Suprapubic skin (tissue), 4 donors: ENCODE data around the gene SMIM14. TPM values are rescaled to one million over a fixed set of nuclear protein-coding genes. Genes with fewer than 3 reads are reported as not detected.

ENCODE experiments used
- DNase-seq, 2 donors: peaks; one replicate each; pipeline ENCODE4 v3.0.0-alpha.2; 2019; ENCODE audit warnings: low spot score in 2 of 2
- H3K27ac ChIP-seq: fragments of 200-600 bp; sonication (generic); one replicate; pipeline ENCODE4 v1.5.1; 2019
- H3K27me3 ChIP-seq: fragments of 200-600 bp; sonication (generic); one replicate; pipeline ENCODE4 v1.5.1; 2019
- H3K36me3 ChIP-seq: fragments of 200-600 bp; sonication (generic); one replicate; pipeline ENCODE4 v1.5.1; 2019
- H3K4me1 ChIP-seq: fragments of 200-600 bp; sonication (generic); one replicate; pipeline ENCODE4 v1.5.1; 2019
- H3K4me3 ChIP-seq: fragments of 200-600 bp; sonication (generic); one replicate; pipeline ENCODE4 v1.5.1; 2019; ENCODE audit warnings: mild to moderate bottlenecking
- H3K9me3 ChIP-seq: fragments of 200-600 bp; sonication (generic); one replicate; pipeline ENCODE4 v1.5.1; 2019
- CTCF ChIP-seq, 2 donors: fragments of 200-600 bp in 1 of 2; fragments of 450-650 bp in 1 of 2; sonication (generic) in 1 of 2; IDR thresholded peaks; one replicate each; pipeline ENCODE4 v1.5.1; 2016 to 2019; ENCODE audit warnings: antibody characterized with exemption in 2 of 2, mild to moderate bottlenecking in 1 of 2, moderate library complexity in 1 of 2
- EP300 ChIP-seq: sonication (generic); formaldehyde crosslinking; IDR thresholded peaks from one replicate; pipeline ENCODE4 v1.6.1; 2017; ENCODE audit warnings: antibody characterized with exemption
- POLR2A ChIP-seq, 2 donors: fragments of 450-650 bp; IDR thresholded peaks; one replicate each; pipeline ENCODE4 v1.6.1; 2017; ENCODE audit warnings: antibody characterized with exemption in 2 of 2, mild to moderate bottlenecking in 2 of 2, moderate library complexity in 2 of 2
- POLR2AphosphoS5 ChIP-seq, 3 donors: sonication (generic); formaldehyde crosslinking; IDR thresholded peaks; one replicate each; pipeline ENCODE4 v1.6.1; 2017; ENCODE audit warnings: antibody characterized with exemption in 3 of 3
- WGBS: methylation state at CpG from one replicate; pipeline ENCODE4 v1.1.5; 2018; 5-methylcytosine and 5-hydroxymethylcytosine counted together
- total RNA-seq, 4 donors: library from RNA; depleted of rRNA; stranded (reverse); fragments of >200 nt; gene quantifications; one replicate each; pipeline ENCODE4 v1.1.0, GENCODE V29; 2016

The SMIM14 gene
- total RNA-seq, 4 donors from 2014 or later: 20.8 to 65.0 (median 48.9) TPM

- WGBS: under 1% methylated on average over 25 of the region's 29 CpGs
- DNase-seq: peak in 1 of 2 donors; percentile 83
- H3K36me3 ChIP-seq: no peaks in the 10 kb centered on the region
- H3K4me3 ChIP-seq: peak overlapping the region; percentile 89
- no peaks in the 10 kb centered on the region for H3K27me3 ChIP-seq
- peak overlapping the region; percentile 96 for H3K27ac ChIP-seq
- H3K9me3 ChIP-seq: no peaks in the 10 kb centered on the region
- H3K4me1 ChIP-seq: peaks cover 41% of the 10 kb centered on the region
- TF ChIP-seq POLR2A (IDR thresholded peaks at IDR 0.05) (no peak), EP300 (no peak), CTCF (IDR thresholded peaks at IDR 0.05) (no peak), POLR2AphosphoS5 (IDR thresholded peaks at IDR 0.05) (no peak)
Measured at GRCh38 chr4:39637586-39638353, 895 bp downstream of the SMIM14 start.

DNA sequence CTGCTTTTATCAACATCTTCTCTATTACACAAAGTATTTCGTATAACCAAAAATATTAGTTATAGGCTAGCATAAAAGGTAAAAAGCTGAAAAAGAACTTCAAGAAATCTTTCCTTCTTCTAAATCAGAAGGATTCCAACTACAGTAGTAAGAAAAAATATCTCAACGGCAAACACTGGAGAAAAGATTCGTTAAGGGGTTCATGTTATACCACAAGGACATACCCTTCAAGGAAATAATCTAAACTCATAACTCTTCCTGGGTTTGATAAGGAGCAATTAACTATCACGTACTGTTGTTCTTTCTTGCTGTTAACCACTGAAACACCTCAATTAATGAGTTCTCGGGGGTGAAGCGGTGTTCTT lies 1.5 kb downstream of the SMIM14 start:
- no peaks in the 10 kb centered on the region for H3K9me3 ChIP-seq
- peaks cover 41% of the 10 kb centered on the region for H3K4me1 ChIP-seq
- peak overlapping the region; percentile 89 for H3K4me3 ChIP-seq
- TF ChIP-seq POLR2A (IDR thresholded peaks at IDR 0.05) (no peak), EP300 (no peak), POLR2AphosphoS5 (IDR thresholded peaks at IDR 0.05) (no peak), CTCF (IDR thresholded peaks at IDR 0.05) (no peak)
- peak overlapping the region; percentile 96 for H3K27ac ChIP-seq
- H3K27me3 ChIP-seq: no peaks in the 10 kb centered on the region
- no peak for DNase-seq
- no peaks in the 10 kb centered on the region for H3K36me3 ChIP-seq
- WGBS: 1% methylated on average over 6 of the region's 6 CpGs

DNA sequence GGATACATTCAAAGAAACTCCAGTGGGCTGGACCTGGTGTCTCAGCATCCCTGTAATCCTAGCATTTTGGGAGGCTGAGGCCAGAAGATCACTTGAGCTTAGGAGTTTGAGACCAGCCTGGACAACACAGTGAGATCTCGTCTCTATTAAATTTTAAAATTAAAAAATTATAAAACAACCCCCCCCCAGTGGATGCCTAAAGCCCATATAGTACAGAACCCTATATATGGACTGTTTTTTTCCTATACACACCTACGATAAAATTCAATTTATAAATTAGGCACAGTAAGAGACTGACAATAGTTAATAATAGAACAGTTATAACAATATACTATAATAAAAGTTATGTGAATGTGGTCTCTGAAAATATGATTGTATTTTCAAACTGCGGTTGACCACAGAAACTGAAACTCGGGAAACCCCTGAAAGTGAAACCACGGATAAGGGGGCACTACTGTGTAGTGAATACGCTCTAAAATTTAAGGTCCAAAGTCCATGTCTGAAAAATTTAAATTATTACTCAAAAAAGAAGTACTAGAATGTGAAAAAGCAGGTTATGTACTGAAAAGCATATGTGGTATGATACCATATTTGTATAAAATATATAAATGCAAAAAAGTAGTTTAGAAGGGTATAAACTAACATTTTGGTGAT lies 2.0 kb downstream of the SMIM14 start:
- Histone ChIP-seq H3K4me3 (peak overlapping the region; percentile 89), H3K4me1 (peaks cover 41% of the 10 kb centered on the region)

DNA sequence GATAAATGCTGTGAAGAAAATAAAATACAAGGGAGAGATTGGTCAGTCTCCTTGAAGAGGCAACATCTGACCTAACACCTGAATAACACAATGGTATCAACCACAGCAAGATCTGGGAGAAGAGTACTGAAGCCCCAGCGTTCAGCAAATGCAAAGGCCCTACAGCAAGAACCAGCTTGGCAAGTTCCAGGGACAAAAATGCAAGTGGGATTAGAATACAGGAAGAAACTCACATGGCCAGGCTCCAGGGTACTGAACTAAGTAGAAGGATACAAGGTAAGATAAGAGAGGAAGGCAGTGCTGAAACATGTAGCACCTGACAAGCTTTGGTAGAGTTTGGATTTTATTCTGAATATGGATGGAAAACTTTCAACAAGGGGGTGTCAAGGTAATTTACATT lies 3.6 kb downstream of the SMIM14 start:
- TF ChIP-seq POLR2AphosphoS5 (IDR thresholded peaks at IDR 0.05): no peak
- Histone ChIP-seq H3K27me3 (no peaks in the 10 kb centered on the region), H3K27ac (no peak overlapping the region), H3K9me3 (no peaks in the 10 kb centered on the region), H3K4me3 (peak overlapping the region; percentile 89), H3K4me1 (peaks cover 40% of the 10 kb centered on the region), H3K36me3 (peaks cover 3% of the 10 kb centered on the region)
- 53% methylated on average over 1 of the region's 1 CpG for WGBS
- DNase-seq: no peak

More for the DNA sequence above, 2.0 kb downstream of the SMIM14 start:
- Histone ChIP-seq H3K27ac (peak overlapping the region; percentile 96), H3K27me3 (no peaks in the 10 kb centered on the region), H3K36me3 (no peaks in the 10 kb centered on the region), H3K9me3 (no peaks in the 10 kb centered on the region)
- no peak for DNase-seq
- no peak for TF ChIP-seq POLR2AphosphoS5 (IDR thresholded peaks at IDR 0.05)
- TF ChIP-seq POLR2A (IDR thresholded peaks at IDR 0.05): no peak
- TF ChIP-seq EP300: no peak
- no peak for TF ChIP-seq CTCF (IDR thresholded peaks at IDR 0.05)
- 16% methylated on average over 6 of the region's 6 CpGs for WGBS

GRCh38 chr4:39631700-39632079 lies 7.0 kb downstream of the SMIM14 start:
- WGBS: 94% methylated on average over 1 of the region's 1 CpG
- TF ChIP-seq POLR2AphosphoS5 (IDR thresholded peaks at IDR 0.05): no peak

GRCh38 chr4:39627413-39627812 lies 11.3 kb downstream of the SMIM14 start:
- no peak for DNase-seq
- H3K9me3 ChIP-seq: no peaks in the 10 kb centered on the region
- WGBS: 97% methylated on average over 2 of the region's 2 CpGs
- peaks cover 14% of the 10 kb centered on the region for H3K4me1 ChIP-seq
- H3K36me3 ChIP-seq: peaks cover 6% of the 10 kb centered on the region
- no peak overlapping the region for H3K4me3 ChIP-seq
- no peak overlapping the region for H3K27ac ChIP-seq
- no peaks in the 10 kb centered on the region for H3K27me3 ChIP-seq
- TF ChIP-seq CTCF (IDR thresholded peaks at IDR 0.05): no peak
- TF ChIP-seq EP300: no peak
- TF ChIP-seq POLR2AphosphoS5 (IDR thresholded peaks at IDR 0.05): no peak
- no peak for TF ChIP-seq POLR2A (IDR thresholded peaks at IDR 0.05)

More at GRCh38 chr4:39631700-39632079, 7.0 kb downstream of the SMIM14 start:
- Histone ChIP-seq H3K36me3 (peaks cover 6% of the 10 kb centered on the region), H3K4me1 (peaks cover 27% of the 10 kb centered on the region), H3K4me3 (no peak overlapping the region), H3K9me3 (no peaks in the 10 kb centered on the region), H3K27me3 (no peaks in the 10 kb centered on the region), H3K27ac (no peak overlapping the region)
- no peak for DNase-seq
